Stimulated activated CD4-positive, alpha-beta T cell treated with anti-CD3 and anti-CD28 coated beads, Interleukin-2, amount 100 ng/mL, for 48 hours (primary cell): ENCODE measurements around the gene DHX57.
A peak's percentile ranks its signal among the peaks of the same experiment; 100 is the strongest.

Experiments used
- DNase-seq, 2 donors: peaks; one replicate each; pipeline ENCODE4 v3.0.0-alpha.2; 2020

DHX57 gene, protein sequence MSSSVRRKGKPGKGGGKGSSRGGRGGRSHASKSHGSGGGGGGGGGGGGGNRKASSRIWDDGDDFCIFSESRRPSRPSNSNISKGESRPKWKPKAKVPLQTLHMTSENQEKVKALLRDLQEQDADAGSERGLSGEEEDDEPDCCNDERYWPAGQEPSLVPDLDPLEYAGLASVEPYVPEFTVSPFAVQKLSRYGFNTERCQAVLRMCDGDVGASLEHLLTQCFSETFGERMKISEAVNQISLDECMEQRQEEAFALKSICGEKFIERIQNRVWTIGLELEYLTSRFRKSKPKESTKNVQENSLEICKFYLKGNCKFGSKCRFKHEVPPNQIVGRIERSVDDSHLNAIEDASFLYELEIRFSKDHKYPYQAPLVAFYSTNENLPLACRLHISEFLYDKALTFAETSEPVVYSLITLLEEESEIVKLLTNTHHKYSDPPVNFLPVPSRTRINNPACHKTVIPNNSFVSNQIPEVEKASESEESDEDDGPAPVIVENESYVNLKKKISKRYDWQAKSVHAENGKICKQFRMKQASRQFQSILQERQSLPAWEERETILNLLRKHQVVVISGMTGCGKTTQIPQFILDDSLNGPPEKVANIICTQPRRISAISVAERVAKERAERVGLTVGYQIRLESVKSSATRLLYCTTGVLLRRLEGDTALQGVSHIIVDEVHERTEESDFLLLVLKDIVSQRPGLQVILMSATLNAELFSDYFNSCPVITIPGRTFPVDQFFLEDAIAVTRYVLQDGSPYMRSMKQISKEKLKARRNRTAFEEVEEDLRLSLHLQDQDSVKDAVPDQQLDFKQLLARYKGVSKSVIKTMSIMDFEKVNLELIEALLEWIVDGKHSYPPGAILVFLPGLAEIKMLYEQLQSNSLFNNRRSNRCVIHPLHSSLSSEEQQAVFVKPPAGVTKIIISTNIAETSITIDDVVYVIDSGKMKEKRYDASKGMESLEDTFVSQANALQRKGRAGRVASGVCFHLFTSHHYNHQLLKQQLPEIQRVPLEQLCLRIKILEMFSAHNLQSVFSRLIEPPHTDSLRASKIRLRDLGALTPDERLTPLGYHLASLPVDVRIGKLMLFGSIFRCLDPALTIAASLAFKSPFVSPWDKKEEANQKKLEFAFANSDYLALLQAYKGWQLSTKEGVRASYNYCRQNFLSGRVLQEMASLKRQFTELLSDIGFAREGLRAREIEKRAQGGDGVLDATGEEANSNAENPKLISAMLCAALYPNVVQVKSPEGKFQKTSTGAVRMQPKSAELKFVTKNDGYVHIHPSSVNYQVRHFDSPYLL (N-terminal part only)

GRCh38 chr2:38875576-38876367 lies at the start of gene DHX57, which contains the start of gene MORN2:
Gene DHX57, minus strand, starts transcription at chr2:38875934. Its CDS starts 7,529 bp downstream, at chr2:38868405.
Gene MORN2, plus strand, starts transcription at chr2:38875976.
- peak; percentile 70 to 75 for DNase-seq

GRCh38 chr2:38922902-38923301 lies 47.2 kb upstream of the DHX57 start:
- DNase-seq: no peak

GRCh38 chr2:38922389-38922788 lies 46.7 kb upstream of the DHX57 start:
- DNase-seq: no peak

GRCh38 chr2:38912619-38913018 lies 36.9 kb upstream of the DHX57 start:
- no peak for DNase-seq

DNA sequence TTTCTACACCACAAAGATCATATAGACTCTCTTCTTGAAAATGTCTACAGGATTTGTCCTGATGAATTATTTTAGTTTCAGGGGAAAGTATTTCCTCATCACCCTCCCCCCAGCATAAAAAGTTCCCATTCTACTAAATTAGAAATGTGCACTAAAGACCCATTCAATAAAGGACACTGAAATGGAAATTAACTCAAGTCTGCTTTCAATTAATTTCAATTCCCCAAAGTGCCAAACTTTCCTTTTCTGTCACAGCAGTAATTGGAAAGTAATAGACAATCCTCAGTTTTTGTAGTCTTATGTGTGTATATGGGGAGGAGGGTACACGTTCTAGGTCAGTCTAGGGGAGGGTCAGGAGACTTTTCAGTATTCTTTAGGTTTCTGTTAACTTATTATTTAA lies 35.5 kb upstream of the DHX57 start:
- no peak for DNase-seq

GRCh38 chr2:38909872-38910271 lies 34.1 kb upstream of the DHX57 start:
- no peak for DNase-seq

- DNase-seq: no peak
These were observed 32.2 kb upstream of the DHX57 start for GRCh38 chr2:38907743-38908562.

- DNase-seq: no peak
These were observed 31.5 kb upstream of the DHX57 start for GRCh38 chr2:38907242-38907641.

- DNase-seq: no peak
These were observed 29.5 kb upstream of the DHX57 start for GRCh38 chr2:38905251-38905650.

DNA sequence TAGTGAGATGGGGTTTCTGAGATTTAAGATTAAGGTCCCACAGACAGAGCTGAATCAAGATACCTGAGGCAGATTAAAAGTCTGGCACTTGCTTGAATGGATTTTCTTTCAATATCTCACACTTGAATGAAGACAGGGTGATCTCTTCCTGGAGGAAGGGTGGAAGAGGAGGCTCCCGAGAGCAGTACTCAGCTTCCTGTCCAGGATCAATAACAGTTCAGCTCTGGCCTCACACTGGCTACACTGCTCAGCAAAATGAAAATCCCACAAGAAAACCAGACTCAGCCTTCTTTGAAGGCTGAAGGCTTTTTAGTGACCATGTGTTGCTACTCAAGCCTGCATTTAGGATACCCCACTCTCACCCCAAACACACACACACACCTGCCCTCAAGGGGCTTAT lies 25.0 kb upstream of the DHX57 start:
- DNase-seq: no peak

DNA sequence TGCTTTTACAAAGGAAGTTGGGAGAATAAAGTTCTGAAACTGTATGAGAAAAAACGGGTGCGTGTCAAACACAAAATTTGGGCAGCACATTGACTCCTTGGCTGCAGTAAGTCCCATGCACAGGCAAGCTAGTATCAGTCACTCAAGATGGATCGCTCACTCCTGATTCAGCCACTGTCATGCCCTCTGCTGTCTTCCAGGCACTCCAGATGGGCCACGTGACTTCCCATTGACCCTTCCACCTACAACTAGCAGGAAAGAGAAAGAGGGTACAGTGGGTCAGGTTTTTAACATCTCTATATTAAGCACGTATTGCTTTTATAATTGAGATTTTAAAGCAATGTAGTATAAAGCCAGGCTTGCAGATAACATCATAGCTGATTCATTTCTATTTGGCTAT lies 22.5 kb upstream of the DHX57 start:
- no peak for DNase-seq

DNA sequence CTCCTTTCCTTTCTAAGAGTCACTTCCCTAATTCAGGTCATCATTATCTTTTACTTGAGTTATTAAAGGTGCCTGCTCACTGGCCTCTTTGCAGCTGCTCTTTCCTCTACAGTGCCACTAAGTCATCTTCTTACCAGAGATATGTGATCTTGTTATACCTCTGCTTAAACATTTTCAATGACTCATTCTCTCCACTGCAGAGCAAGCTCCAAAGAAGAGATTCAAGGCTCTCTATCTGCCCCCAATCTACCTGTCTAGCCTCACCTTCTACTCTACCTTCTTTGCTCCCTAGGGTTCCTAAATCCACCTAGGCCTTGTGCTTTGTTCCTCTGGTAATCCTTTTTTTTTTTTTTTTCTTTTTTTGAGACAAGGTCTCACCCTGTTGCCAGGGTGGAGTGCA lies 17.1 kb upstream of the DHX57 start:
- DNase-seq: no peak

DNA sequence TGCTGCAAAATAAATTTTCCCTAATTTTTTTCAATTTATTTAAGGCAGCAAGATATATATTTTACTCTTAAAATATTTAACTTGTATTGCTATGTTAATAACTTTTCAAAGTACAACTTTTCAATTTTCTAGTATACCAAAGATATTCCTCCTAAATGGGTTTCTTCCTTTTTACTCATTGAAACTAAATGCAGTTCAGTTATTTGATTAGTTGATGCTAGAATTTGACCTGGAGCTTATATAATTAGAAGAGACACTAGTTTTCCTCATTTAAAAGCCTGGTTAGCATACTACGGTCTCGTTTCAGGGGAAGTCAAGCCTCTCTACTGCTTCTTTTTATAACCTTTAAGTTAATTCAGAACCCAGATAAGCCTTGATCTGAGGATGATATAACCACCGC lies 13.8 kb upstream of the DHX57 start, which contains the start of gene ARHGEF33:
TSS of gene ARHGEF33 (plus strand) at position 301 of the 400 bp plus-strand sequence. CDS start 29,573 bp downstream, outside the sequence.
- DNase-seq: no peak

DNA sequence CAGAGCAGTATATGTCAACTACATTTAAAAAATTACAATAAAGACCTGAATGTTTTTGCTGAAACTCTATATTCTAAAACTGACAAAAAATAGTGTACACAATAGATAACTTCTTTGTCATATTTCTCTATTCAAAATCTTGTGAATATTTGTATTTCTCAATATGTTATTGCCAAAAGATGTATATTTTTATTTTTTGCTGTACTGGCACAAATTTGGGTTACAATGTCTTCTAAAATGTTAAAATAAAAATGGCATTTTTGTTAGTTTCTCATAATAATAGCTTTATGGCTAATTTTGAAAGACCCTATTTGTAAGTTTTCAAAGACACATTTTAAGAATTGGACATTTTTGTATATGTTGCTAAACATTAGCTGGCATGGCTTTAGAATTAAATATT lies 13.3 kb upstream of the DHX57 start:
- no peak for DNase-seq

- no peak for DNase-seq
These were observed 12.3 kb upstream of the DHX57 start for GRCh38 chr2:38887902-38888554.

DNA sequence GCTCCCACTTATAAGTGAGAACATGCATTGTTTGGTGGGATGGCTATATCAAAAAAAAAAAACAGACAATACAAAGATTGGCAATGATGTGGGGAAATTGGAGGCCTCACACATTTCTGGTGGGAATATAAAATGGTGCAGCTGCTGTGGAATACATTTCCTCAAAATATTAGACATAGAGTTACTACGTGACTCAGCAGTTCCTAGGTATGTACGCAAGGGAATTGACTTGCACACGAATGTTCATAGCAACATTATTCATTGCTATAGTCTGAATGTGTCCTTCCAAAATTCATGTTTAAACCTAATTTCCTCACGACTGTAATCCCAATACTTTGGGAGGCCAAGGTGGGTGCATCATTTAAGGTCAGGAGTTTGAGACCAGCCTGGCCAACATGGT lies 11.6 kb upstream of the DHX57 start:
- no peak for DNase-seq

DNA sequence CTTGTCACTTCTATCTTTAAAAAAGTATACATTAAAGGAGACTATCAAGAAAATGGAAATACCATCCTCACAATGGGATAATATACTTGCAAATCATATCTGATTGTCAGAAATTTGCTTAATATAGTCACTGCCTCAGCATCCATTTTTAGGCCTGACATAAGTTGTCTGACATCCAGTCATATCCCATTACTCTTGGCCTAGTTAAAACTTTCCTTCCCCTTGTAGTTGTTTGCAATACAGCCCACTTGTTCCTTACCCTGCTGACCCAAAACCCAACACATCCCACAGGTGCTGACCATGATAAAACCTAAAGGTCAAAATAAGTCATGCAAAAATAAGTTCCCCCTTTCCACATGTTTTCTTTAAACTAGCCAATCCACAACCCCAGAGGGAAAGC lies 10.3 kb upstream of the DHX57 start:
- DNase-seq: no peak

DNA sequence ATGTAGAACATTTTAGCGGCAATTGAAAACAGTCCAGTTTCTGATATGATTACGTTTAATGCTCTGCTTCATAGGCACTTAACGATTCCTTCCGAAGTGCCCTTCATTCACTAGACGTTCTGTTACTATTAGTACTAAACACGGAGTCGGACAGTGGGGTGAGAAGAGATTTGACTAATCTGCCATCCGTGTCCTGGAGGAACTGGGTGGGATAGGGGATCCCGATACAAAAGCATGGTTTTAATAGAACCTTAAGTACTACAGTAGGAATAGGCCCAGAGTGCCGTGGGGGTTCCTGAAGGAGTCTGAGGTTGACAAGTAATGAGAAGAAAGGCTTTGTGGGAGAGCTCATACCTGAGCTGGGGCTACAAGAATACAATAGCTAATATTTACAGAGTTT lies 673 bp upstream of the DHX57 start:
- no peak for DNase-seq

- no peak for DNase-seq
These were observed 533 bp downstream of the DHX57 start for GRCh38 chr2:38875227-38875575.

DNA sequence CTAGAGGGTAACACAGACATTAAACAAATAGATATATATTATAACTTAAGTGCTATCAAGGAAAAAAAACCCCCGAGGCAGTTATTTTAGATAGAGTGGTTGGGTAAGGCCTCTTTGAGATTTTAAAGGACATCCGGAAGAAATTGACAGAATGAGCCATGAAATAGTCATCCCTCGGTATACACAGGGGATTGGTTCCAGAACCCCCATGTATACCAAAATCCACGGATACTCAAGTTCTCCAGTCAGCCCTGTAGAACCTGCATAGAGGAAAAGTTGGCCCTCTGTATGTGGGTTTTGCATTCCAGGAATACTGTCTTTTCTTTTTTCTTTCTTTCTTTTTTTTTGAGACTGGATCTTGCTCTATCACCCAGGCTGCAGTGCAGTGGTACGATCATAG lies 2.0 kb downstream of the DHX57 start:
- DNase-seq: no peak

GRCh38 chr2:38871432-38871831 lies 4.3 kb downstream of the DHX57 start:
- no peak for DNase-seq
